A673 (cell line): ENCODE data around the gene LRRK1. TPM values are rescaled to one million over a fixed set of nuclear protein-coding genes. Genes with fewer than 3 reads are reported as not detected.

ENCODE experiments used
- BruUV-seq: library from RNA; stranded (reverse); fragments of 400-500 nt; replicated peaks from 2 replicates; lab custom pipeline; 2021; lab: Mats Ljungman, UMichigan
- CTCF ChIA-PET: fragments of 300-600 bp; sonication (Branson Sonifier 250); formaldehyde crosslinking; loops from one replicate; lab custom pipeline; 2022; ENCODE audit warnings: antibody characterized with exemption; lab: Charles Lee
- POLR2A ChIA-PET: fragments of 300-600 bp; sonication (Branson Sonifier 250); formaldehyde crosslinking; loops from one replicate; lab custom pipeline; 2022; ENCODE audit warnings: antibody characterized with exemption; ENCODE audit not compliant: low non-redundant PET; lab: Charles Lee
- DNase-seq: peaks from one replicate; pipeline ENCODE4 v3.0.0-alpha.2; 2015; ENCODE audit warnings: low spot score
- H3K27ac ChIP-seq: fragments of 200-600 bp; sonication (generic); 2 replicates; pipeline ENCODE4 v1.5.1; 2016; ENCODE audit warnings: mixed run types, low read depth, mild to moderate bottlenecking, mixed read lengths, antibody characterized with exemption, low read length; ENCODE audit not compliant: poor library complexity, severe bottlenecking
- H3K27me3 ChIP-seq: fragments of 200-600 bp; sonication (generic); replicated peaks from 2 replicates; pipeline ENCODE4 v1.6.1; 2017; ENCODE audit warnings: mixed run types, low read depth, mild to moderate bottlenecking, mixed read lengths, antibody characterized with exemption, low read length; ENCODE audit not compliant: insufficient read depth, poor library complexity
- H3K36me3 ChIP-seq: fragments of 200-600 bp; sonication (generic); 2 replicates; pipeline ENCODE4 v1.6.1; 2016; ENCODE audit warnings: mixed run types, mild to moderate bottlenecking, mixed read lengths, antibody characterized with exemption, low read length; ENCODE audit not compliant: insufficient read depth, poor library complexity, severe bottlenecking
- H3K4me1 ChIP-seq: fragments of 200-600 bp; sonication (generic); 2 replicates; pipeline ENCODE4 v1.6.1; 2017; ENCODE audit warnings: mixed run types, mild to moderate bottlenecking, mixed read lengths, antibody characterized with exemption, low read length; ENCODE audit not compliant: insufficient read depth, poor library complexity, severe bottlenecking
- H3K4me3 ChIP-seq: fragments of 200-600 bp; sonication (generic); 2 replicates; pipeline ENCODE4 v1.5.1; 2016; ENCODE audit warnings: low read depth, mixed run types, mild to moderate bottlenecking, mixed read lengths, low read length; ENCODE audit not compliant: poor library complexity, severe bottlenecking
- H3K9me3 ChIP-seq: fragments of 200-600 bp; sonication (generic); 2 replicates; pipeline ENCODE4 v1.6.1; 2016; ENCODE audit warnings: mixed run types, low read depth, mild to moderate bottlenecking, mixed read lengths, antibody characterized with exemption, low read length; ENCODE audit not compliant: poor library complexity, severe bottlenecking
- CTCF ChIP-seq: fragments of 300-800, 200-600 bp; sonication (generic); conservative IDR thresholded peaks from 2 replicates; pipeline ENCODE4 v1.5.1; 2017; ENCODE audit warnings: low read depth, mild to moderate bottlenecking, antibody characterized with exemption, low read length, moderate library complexity, mixed read lengths
- EZH2 ChIP-seq: fragments of 200-600 bp; sonication (generic); IDR thresholded peaks from 2 replicates; pipeline ENCODE4 v1.6.1; 2017; ENCODE audit warnings: borderline replicate concordance, low read depth, mild to moderate bottlenecking, mixed read lengths, antibody characterized with exemption, low read length; ENCODE audit not compliant: poor library complexity, severe bottlenecking
- intact Hi-C: fragments of 100-400 bp; cut with micrococcal nuclease; formaldehyde crosslinking; loops from one replicate; pipeline ENCODE4 v1.10.0; 2022; ENCODE audit not compliant: unreplicated experiment
- total RNA-seq: library from RNA; stranded (reverse); gene quantifications from 2 replicates; pipeline ENCODE4 v1.2.3, GENCODE V29; 2021

Gene LRRK1
- total RNA-seq, 1 experiment from 2014 or later, result 7.7 TPM

GRCh38 chr15:100891307-100892012 is 27.7 kb upstream of the LRRK1 start:
- intact Hi-C loops, result no loop called here
- no peak for TF ChIP-seq EZH2
- no peak for TF ChIP-seq CTCF
- no peak overlapping the region for H3K27ac ChIP-seq
- H3K4me3 ChIP-seq, result no peak overlapping the region
- no peaks in the 10 kb centered on the region for H3K36me3 ChIP-seq
- no peaks in the 10 kb centered on the region for H3K9me3 ChIP-seq
- POLR2A ChIA-PET, result no interaction called here
- H3K4me1 ChIP-seq, result no peaks in the 10 kb centered on the region
- H3K27me3 ChIP-seq, result no peaks in the 10 kb centered on the region
- no TSS peak for BruUV-seq
- CTCF ChIA-PET, result no interaction called here
- DNase-seq, result no peak

- H3K9me3 ChIP-seq, result no peaks in the 10 kb centered on the region
- ChIA-PET CTCF (no interaction called here), POLR2A (no interaction called here)
- no peaks in the 10 kb centered on the region for H3K27me3 ChIP-seq
- H3K4me3 ChIP-seq, result no peak overlapping the region
- DNase-seq, result no peak
- no peaks in the 10 kb centered on the region for H3K4me1 ChIP-seq
- intact Hi-C loops, result no loop called here
- no TSS peak for BruUV-seq
- no peaks in the 10 kb centered on the region for H3K36me3 ChIP-seq
- H3K27ac ChIP-seq, result no peak overlapping the region
- TF ChIP-seq CTCF (no peak), EZH2 (no peak)
Observed at GRCh38 chr15:100892013-100892355, 27.2 kb upstream of the LRRK1 start.

- Histone ChIP-seq H3K27ac (no peak overlapping the region), H3K4me1 (no peaks in the 10 kb centered on the region), H3K9me3 (no peaks in the 10 kb centered on the region), H3K4me3 (no peak overlapping the region), H3K36me3 (no peaks in the 10 kb centered on the region), H3K27me3 (no peaks in the 10 kb centered on the region)
- POLR2A ChIA-PET, result no interaction called here
- no peak for DNase-seq
- TF ChIP-seq CTCF (no peak), EZH2 (no peak)
- CTCF ChIA-PET, result no interaction called here
- no TSS peak for BruUV-seq
- intact Hi-C loops, result no loop called here
Observed at GRCh38 chr15:100893261-100893963, 25.7 kb upstream of the LRRK1 start.
